Stomach (tissue), 9 donors: ENCODE measurements around the gene C10orf105. TPM values are rescaled to one million over a fixed set of nuclear protein-coding genes. Genes with fewer than 3 reads are reported as not detected.

Source experiments
- DNase-seq, 2 donors: peaks; one replicate each; pipeline versions ENCODE4 v3.0.0 to v3.0.0-alpha.2; 2013 to 2019
- H3K27ac ChIP-seq, 5 donors: fragments of 200-600 bp in 4 of 5; sonication (generic) in 4 of 5; one replicate each; pipeline ENCODE4 v1.5.1; 2013 to 2019; ENCODE audit warnings: mild to moderate bottlenecking in 1 of 5, moderate library complexity in 1 of 5
- H3K27me3 ChIP-seq, 3 donors: fragments of 200-600 bp; sonication (generic); one replicate each; pipeline ENCODE4 v1.5.1; 2017 to 2019; ENCODE audit warnings: mixed run types in 1 of 3
- H3K36me3 ChIP-seq, 4 donors: fragments of 200-600 bp; sonication (generic); 1 replicate in 3 of 4; 2 replicates in 1 of 4; pipeline ENCODE4 v1.5.1; 2016 to 2019
- H3K4me1 ChIP-seq, 4 donors: fragments of 200-600 bp; sonication (generic); one replicate each; pipeline ENCODE4 v1.5.1; 2016 to 2019
- H3K4me3 ChIP-seq, 4 donors: fragments of 200-600 bp; sonication (generic) in 3 of 4; one replicate each; pipeline ENCODE4 v1.5.1; 2016 to 2019; ENCODE audit warnings: mild to moderate bottlenecking in 1 of 4
- H3K9me3 ChIP-seq, 4 donors: fragments of 200-600 bp; sonication (generic); one replicate each; pipeline ENCODE4 v1.5.1; 2016 to 2019
- EP300 ChIP-seq: sonication (generic); formaldehyde crosslinking; IDR thresholded peaks from one replicate; pipeline ENCODE4 v1.6.1; 2017; ENCODE audit warnings: antibody characterized with exemption
- POLR2A ChIP-seq, 4 donors: fragments of 450-650 bp; IDR thresholded peaks; one replicate each; pipeline ENCODE4 v1.6.1; 2016; ENCODE audit warnings: antibody characterized with exemption in 4 of 4, control low read depth in 2 of 4, mild to moderate bottlenecking in 1 of 4, moderate library complexity in 1 of 4
- POLR2AphosphoS5 ChIP-seq, 3 donors: sonication (generic); formaldehyde crosslinking; IDR thresholded peaks; one replicate each; pipeline ENCODE4 v1.6.1; 2016; ENCODE audit warnings: antibody characterized with exemption in 3 of 3
- WGBS, 5 donors: extraction: QIAGEN DNeasy Blood & Tissue Kit in 3 of 5; methylation state at CpG; one replicate each; pipeline versions ENCODE4 v1.1.5 to v1.1.7; 2013 to 2018; 5-methylcytosine and 5-hydroxymethylcytosine counted together
- intact Hi-C: fragments of 100-400 bp; cut with DNase I; formaldehyde crosslinking; loops from one replicate; pipeline ENCODE4 v1.15.1; 2023; ENCODE audit warnings: low total_unique reads
- polyA plus RNA-seq, 3 donors: library from polyadenylated mRNA; stranded (reverse); fragments of 200-250 nt; gene quantifications; one replicate each; pipeline ENCODE4 v1.2.3, GENCODE V29; 2013
- total RNA-seq, 5 donors: library from RNA; depleted of rRNA; stranded (reverse); fragments of >200 nt; gene quantifications; one replicate each; pipeline versions ENCODE4 v1.1.0 to v1.2.3, GENCODE V29; 2014 to 2016
- TF ChIP-seq, protein P1 (sequence below), 7 experiments: fragments of 450-650 bp in 4 of 7; fragments of 200-600 bp in 3 of 7; sonication (generic) in 3 of 7; IDR thresholded peaks; one replicate each; pipeline ENCODE4 v1.5.1; 2016 to 2019; ENCODE audit warnings: antibody characterized with exemption in 7 of 7, control low read depth in 2 of 7, mild to moderate bottlenecking in 1 of 7
- donor health status: healthy with polysubstance abuse.
- donor health status: Bipolar disorder and iron deficiency.
- donor health status: healthy.

C10orf105 gene
- total and polyA plus RNA-seq, 8 donors = 0.03 TPM; not detected in 7

DNA sequence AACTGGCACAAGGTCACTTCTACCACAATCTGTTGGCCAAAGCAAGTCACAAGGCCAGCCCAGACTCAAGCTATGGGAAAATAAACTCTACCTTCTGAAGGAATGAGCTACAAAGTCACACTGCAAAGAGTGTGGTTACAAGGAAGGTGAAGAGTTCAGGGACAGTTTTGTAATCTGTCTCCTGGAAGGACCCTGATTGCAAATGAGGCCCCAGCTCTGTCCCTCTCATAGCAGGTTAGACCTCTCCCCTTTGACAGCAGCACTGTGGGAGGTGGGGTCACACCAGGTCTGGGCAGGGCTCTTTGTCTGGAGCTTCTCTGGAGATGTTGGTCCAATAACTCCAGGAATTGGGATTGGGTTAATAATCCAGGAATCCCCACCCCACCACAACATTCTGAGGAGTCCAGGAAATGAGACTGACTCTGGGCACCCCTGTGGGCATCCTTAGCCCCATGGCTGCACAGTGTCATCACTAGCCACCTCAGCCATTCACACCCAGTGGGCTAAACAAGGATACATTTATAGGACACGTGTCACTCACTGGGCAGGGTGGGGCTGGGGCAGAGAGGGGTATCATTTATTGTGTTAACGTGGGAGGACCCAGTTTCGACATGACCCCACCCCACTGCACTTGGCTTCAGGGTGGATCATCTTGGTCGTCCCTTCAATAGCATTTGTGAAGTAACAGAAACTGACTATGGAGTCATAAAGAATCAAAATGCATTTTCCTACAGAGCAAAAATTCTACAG, 23.7 kb upstream of the C10orf105 start:
- peak overlapping the region in 1 of 5 donors; percentile 19 for H3K27ac ChIP-seq
- peaks cover 0 to 12% (median 7%) of the 10 kb centered on the region in 4 donors for H3K9me3 ChIP-seq
- intact Hi-C loops = no loop called here
- TF ChIP-seq, protein P1, sequence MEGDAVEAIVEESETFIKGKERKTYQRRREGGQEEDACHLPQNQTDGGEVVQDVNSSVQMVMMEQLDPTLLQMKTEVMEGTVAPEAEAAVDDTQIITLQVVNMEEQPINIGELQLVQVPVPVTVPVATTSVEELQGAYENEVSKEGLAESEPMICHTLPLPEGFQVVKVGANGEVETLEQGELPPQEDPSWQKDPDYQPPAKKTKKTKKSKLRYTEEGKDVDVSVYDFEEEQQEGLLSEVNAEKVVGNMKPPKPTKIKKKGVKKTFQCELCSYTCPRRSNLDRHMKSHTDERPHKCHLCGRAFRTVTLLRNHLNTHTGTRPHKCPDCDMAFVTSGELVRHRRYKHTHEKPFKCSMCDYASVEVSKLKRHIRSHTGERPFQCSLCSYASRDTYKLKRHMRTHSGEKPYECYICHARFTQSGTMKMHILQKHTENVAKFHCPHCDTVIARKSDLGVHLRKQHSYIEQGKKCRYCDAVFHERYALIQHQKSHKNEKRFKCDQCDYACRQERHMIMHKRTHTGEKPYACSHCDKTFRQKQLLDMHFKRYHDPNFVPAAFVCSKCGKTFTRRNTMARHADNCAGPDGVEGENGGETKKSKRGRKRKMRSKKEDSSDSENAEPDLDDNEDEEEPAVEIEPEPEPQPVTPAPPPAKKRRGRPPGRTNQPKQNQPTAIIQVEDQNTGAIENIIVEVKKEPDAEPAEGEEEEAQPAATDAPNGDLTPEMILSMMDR (IDR thresholded peaks at IDR 0.05) = no peak
- no peak for TF ChIP-seq POLR2AphosphoS5 (IDR thresholded peaks at IDR 0.05)
- TF ChIP-seq EP300 = no peak
- TF ChIP-seq POLR2A (IDR thresholded peaks at IDR 0.05) = no peak
- WGBS, 5 donors = 83 to 96% (median 86%) methylated on average over 4 of the region's 4 CpGs
- H3K4me3 ChIP-seq = no peak overlapping the region
- H3K27me3 ChIP-seq = no peaks in the 10 kb centered on the region
- H3K36me3 ChIP-seq = no peaks in the 10 kb centered on the region
- H3K4me1 ChIP-seq = peaks cover 28 to 73% (median 37%) of the 10 kb centered on the region in 4 donors
- DNase-seq = no peak

DNA sequence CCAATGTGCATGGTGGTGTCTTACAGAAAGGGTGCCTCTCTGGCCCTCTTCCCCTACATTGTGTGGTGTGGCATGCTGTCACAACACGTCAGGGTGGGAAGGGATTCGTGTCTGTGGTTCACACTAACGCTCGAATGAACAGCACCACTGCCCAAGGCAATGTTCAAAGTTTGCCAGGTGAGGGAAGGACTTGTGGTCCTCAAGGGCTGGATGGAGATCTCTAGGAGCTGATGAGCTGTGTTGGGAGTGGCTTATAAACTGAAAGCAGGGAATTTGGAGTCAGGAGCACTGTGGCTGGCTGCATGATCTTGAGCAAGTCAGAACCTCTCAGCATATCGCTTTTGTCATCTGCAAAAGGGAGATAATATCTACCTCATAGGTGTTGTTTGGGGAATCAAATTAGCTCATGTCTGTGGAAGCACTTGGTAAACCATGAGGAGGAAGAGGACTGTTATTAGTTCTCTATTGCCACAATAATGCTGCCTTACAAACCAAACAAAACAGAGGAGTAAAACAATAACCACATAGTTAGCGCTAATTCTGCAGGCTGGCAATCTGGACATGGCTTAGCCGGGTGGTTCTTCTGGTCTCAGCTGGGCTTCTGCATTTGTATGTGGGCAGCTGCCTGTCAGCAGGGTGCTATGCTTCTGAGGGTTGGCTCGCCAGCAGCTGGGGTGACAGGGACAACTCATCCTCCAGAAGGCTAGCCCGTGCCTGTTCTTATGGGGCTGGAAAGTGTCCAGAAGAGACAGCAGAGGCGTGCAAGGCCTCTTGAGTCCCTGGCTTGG, 22.9 kb upstream of the C10orf105 start:
- Histone ChIP-seq H3K36me3 (no peaks in the 10 kb centered on the region), H3K4me3 (no peak overlapping the region), H3K4me1 (peaks cover 22 to 73% (median 33%) of the 10 kb centered on the region in 4 donors), H3K9me3 (peaks cover 0 to 12% (median 7%) of the 10 kb centered on the region in 4 donors), H3K27me3 (no peaks in the 10 kb centered on the region), H3K27ac (peak overlapping the region in 1 of 5 donors; percentile 19)
- no peak for DNase-seq
- 79 to 92% (median 90%) methylated on average over 10 of the region's 10 CpGs for WGBS, 5 donors
- intact Hi-C loops = no loop called here
- TF ChIP-seq POLR2AphosphoS5 (IDR thresholded peaks at IDR 0.05) (no peak), POLR2A (IDR thresholded peaks at IDR 0.05) (no peak), EP300 (no peak)
- TF ChIP-seq, protein P1 (IDR thresholded peaks at IDR 0.05) = no peak

DNA sequence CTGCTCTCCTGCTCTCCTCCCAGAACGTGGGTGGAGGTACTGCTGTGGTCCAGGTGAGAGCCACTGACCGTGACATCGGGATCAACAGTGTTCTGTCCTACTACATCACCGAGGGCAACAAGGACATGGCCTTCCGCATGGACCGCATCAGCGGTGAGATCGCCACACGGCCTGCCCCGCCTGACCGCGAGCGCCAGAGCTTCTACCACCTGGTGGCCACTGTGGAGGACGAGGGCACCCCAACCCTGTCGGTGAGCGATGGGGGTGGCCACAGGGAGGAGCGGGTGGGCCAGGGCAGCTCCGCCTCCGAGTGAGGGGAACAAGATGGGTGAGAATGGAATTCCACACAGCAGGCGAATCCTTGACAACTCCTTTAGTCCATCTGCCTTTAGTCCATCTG, 22.1 kb upstream of the C10orf105 start:
- WGBS, 5 donors = 92 to 98% (median 97%) methylated on average over 15 to 20 of the region's 20 CpGs
- H3K4me1 ChIP-seq = peaks cover 18 to 73% (median 33%) of the 10 kb centered on the region in 4 donors
- H3K9me3 ChIP-seq = peaks cover 0 to 12% (median 7%) of the 10 kb centered on the region in 4 donors
- no peaks in the 10 kb centered on the region for H3K36me3 ChIP-seq
- intact Hi-C loops = no loop called here
- no peak overlapping the region for H3K4me3 ChIP-seq
- H3K27me3 ChIP-seq = no peaks in the 10 kb centered on the region
- H3K27ac ChIP-seq = peak overlapping the region in 1 of 5 donors; percentile 4
- no peak for TF ChIP-seq POLR2AphosphoS5 (IDR thresholded peaks at IDR 0.05)
- TF ChIP-seq, protein P1 (IDR thresholded peaks at IDR 0.05) = no peak
- no peak for DNase-seq

DNA sequence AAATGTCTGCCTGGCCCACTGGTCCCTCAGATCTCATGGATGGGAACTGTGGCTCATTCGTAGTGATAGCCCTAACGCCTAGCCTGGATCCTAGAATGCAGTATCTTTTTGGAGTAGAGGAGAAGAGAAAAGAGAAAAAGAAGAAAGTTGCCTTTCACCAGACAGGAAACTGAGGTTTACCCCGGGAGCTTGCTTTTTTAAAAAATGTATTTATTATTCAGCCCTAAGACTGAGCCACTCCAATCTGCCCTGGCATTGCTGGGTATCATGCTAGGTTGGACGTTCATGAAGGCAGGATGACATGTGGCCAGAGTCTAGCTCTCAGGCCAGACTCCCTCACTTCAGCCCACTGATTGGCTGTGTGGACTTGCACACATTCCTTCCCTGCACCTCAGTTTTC, 21.5 kb upstream of the C10orf105 start:
- Histone ChIP-seq H3K4me3 (no peak overlapping the region), H3K36me3 (no peaks in the 10 kb centered on the region), H3K9me3 (peaks cover 0 to 12% (median 7%) of the 10 kb centered on the region in 4 donors), H3K27me3 (no peaks in the 10 kb centered on the region), H3K4me1 (peaks cover 15 to 73% (median 33%) of the 10 kb centered on the region in 4 donors), H3K27ac (no peak overlapping the region)
- intact Hi-C loops = no loop called here
- WGBS, 5 donors = 59 to 80% (median 65%) methylated on average over 4 of the region's 4 CpGs
- no peak for TF ChIP-seq POLR2A (IDR thresholded peaks at IDR 0.05)
- no peak for TF ChIP-seq POLR2AphosphoS5 (IDR thresholded peaks at IDR 0.05)
- TF ChIP-seq, protein P1 (IDR thresholded peaks at IDR 0.05) = no peak
- no peak for TF ChIP-seq EP300
- DNase-seq = no peak
